B cell (primary cell): ENCODE results near the gene STXBP4. TPM values are rescaled to one million over a fixed set of nuclear protein-coding genes. Genes with fewer than 3 reads are reported as not detected.

ENCODE experiments used
- ATAC-seq: fragments of 200-7000 bp; cut with Tn5 transposase; one replicate; pipeline ENCODE4 v1.10.0; 2021; ENCODE audit warnings: low read depth, mild to moderate bottlenecking, moderate number of reproducible peaks, moderate library complexity
- CTCF ChIA-PET: fragments of 350-600 bp; sonication (Branson Sonifier 250); formaldehyde crosslinking; loops from one replicate; lab custom pipeline; 2021; ENCODE audit warnings: antibody characterized with exemption, inconsistent platforms; lab: Charles Lee
- POLR2A ChIA-PET: fragments of 350-600 bp; sonication (Branson Sonifier 250); formaldehyde crosslinking; loops from one replicate; lab custom pipeline; 2021; ENCODE audit warnings: antibody characterized with exemption; lab: Charles Lee
- DNase-seq: peaks from one replicate; pipeline ENCODE4 v3.0.0; 2013
- H2AFZ ChIP-seq: 2 replicates; pipeline ENCODE4 v1.6.1; 2012; ENCODE audit warnings: mild to moderate bottlenecking, low read depth, low read length; ENCODE audit not compliant: insufficient read depth, poor library complexity, severe bottlenecking
- H3K27ac ChIP-seq, 2 donors: 1 replicate in 1 of 2; 2 replicates in 1 of 2; pipeline ENCODE4 v1.5.1; 2012 to 2013; ENCODE audit warnings: low read length in 2 of 2, mild to moderate bottlenecking in 2 of 2, moderate library complexity in 1 of 2
- H3K27me3 ChIP-seq, 4 experiments: fragments of 200-600 bp in 1 of 4; sonication (generic) in 1 of 4; replicated peaks in 1 of 4; 1 replicate in 2 of 4; 2 replicates in 2 of 4; pipeline versions ENCODE4 v1.6.1 to v1.7.0; 2013 to 2016; ENCODE audit warnings: low read length in 3 of 4, mild to moderate bottlenecking in 2 of 4, mixed read lengths in 1 of 4, moderate library complexity in 1 of 4; ENCODE audit not compliant: insufficient read depth in 4 of 4, control insufficient read depth in 3 of 4; ENCODE audit errors: control extremely low read depth in 1 of 4
- H3K36me3 ChIP-seq, 2 experiments: replicated peaks in 1 of 2; 1 replicate in 1 of 2; 2 replicates in 1 of 2; pipeline versions ENCODE4 v1.6.1 to v1.7.1; 2013; ENCODE audit warnings: low read length in 1 of 2; ENCODE audit not compliant: insufficient read depth in 2 of 2, control insufficient read depth in 1 of 2; ENCODE audit errors: control extremely low read depth in 1 of 2, extremely low read depth in 1 of 2
- H3K4me1 ChIP-seq, 2 donors: fragments of 200-600 bp in 1 of 2; sonication (generic) in 1 of 2; 1 replicate in 1 of 2; 2 replicates in 1 of 2; pipeline versions ENCODE4 v1.5.1 to v1.6.1; 2013 to 2017; ENCODE audit warnings: low read length in 2 of 2; ENCODE audit not compliant: control insufficient read depth in 2 of 2, insufficient read depth in 2 of 2
- H3K4me2 ChIP-seq: replicated peaks from 2 replicates; pipeline ENCODE3; 2012; ENCODE audit warnings: mild to moderate bottlenecking, low read depth, low read length; ENCODE audit not compliant: poor library complexity, severe bottlenecking
- H3K4me3 ChIP-seq, 5 experiments: fragments of 200-600 bp in 1 of 5; sonication (generic) in 1 of 5; 1 replicate in 3 of 5; 2 replicates in 2 of 5; pipeline versions ENCODE4 v1.5.1 to v1.7.0; 2011 to 2016; ENCODE audit warnings: low read length in 4 of 5, mild to moderate bottlenecking in 4 of 5, low read depth in 2 of 5, control low read depth in 1 of 5, moderate library complexity in 1 of 5; ENCODE audit not compliant: insufficient read depth in 1 of 5; ENCODE audit errors: control extremely low read depth in 1 of 5, extremely low read depth in 1 of 5
- H3K79me2 ChIP-seq: fragments of 200-600 bp; sonication (generic); one replicate; pipeline ENCODE4 v1.6.0; 2016; ENCODE audit warnings: low read length; ENCODE audit not compliant: control insufficient read depth, insufficient read depth
- H3K9ac ChIP-seq: fragments of 200-600 bp; sonication (generic); 2 replicates; pipeline ENCODE4 v1.6.1; 2017; ENCODE audit warnings: mild to moderate bottlenecking, low read length, moderate library complexity
- H3K9me3 ChIP-seq, 3 donors: one replicate each; pipeline versions ENCODE4 v1.6.1 to v1.7.1; 2013; ENCODE audit warnings: low read length in 2 of 3; ENCODE audit not compliant: control insufficient read depth in 2 of 3, insufficient read depth in 1 of 3; ENCODE audit errors: control extremely low read depth in 1 of 3
- H4K20me1 ChIP-seq: 2 replicates; pipeline ENCODE4 v1.6.0; 2012; ENCODE audit warnings: mild to moderate bottlenecking, low read length; ENCODE audit not compliant: insufficient read depth, control insufficient read depth, poor library complexity, severe bottlenecking
- H3K27ac Mint-ChIP-seq: one replicate; pipeline ENCODE4 v1.8.0; 2021; ENCODE audit warnings: mixed read lengths
- H3K27me3 Mint-ChIP-seq: one replicate; pipeline ENCODE4 v1.8.0; 2021; ENCODE audit warnings: mixed read lengths
- H3K4me1 Mint-ChIP-seq: one replicate; pipeline ENCODE4 v1.8.0; 2021; ENCODE audit warnings: mixed read lengths
- H3K4me3 Mint-ChIP-seq: one replicate; pipeline ENCODE4 v1.8.0; 2021; ENCODE audit warnings: mixed read lengths
- H3K9me3 Mint-ChIP-seq: one replicate; pipeline ENCODE4 v1.8.0; 2022; ENCODE audit warnings: mixed read lengths; ENCODE audit not compliant: insufficient read depth
- CTCF ChIP-seq: fragments of 200-600 bp; IDR thresholded peaks from one replicate; pipeline ENCODE4 v1.8.0; 2022; ENCODE audit warnings: antibody characterized with exemption, mild to moderate bottlenecking
- EZH2 ChIP-seq: IDR thresholded peaks from 2 replicates; pipeline ENCODE4 v1.6.1; 2012; ENCODE audit warnings: borderline replicate concordance, low read depth, mild to moderate bottlenecking, moderate library complexity, low read length; ENCODE audit not compliant: insufficient read depth, poor library complexity, severe bottlenecking
- WGBS: methylation state at CpG from one replicate; pipeline ENCODE4 v1.1.5; 2013; ENCODE audit warnings: missing lambda C conversion rate; ENCODE audit not compliant: insufficient coverage; 5-methylcytosine and 5-hydroxymethylcytosine counted together
- intact Hi-C: fragments of 100-400 bp; cut with micrococcal nuclease; formaldehyde crosslinking; loops from one replicate; pipeline ENCODE4 v1.10.0; 2022
- polyA minus RNA-seq: library from RNA; depleted of rRNA, polyadenylated mRNA; stranded (reverse); fragments of >200 nt; gene quantifications from 2 replicates; pipeline ENCODE4 v1.2.3, GENCODE V29; 2012
- polyA plus RNA-seq: library from polyadenylated mRNA; depleted of rRNA; stranded (reverse); fragments of >200 nt; gene quantifications from 2 replicates; pipeline ENCODE4 v1.2.3, GENCODE V29; 2012
- total RNA-seq, 2 donors: library from RNA; stranded (reverse); fragments of 120-200 nt in 1 of 2; gene quantifications; 1 replicate in 1 of 2; 2 replicates in 1 of 2; pipeline versions ENCODE4 v1.2.3 to v1.2.4, GENCODE V29; 2013 to 2022

The STXBP4 gene, protein sequence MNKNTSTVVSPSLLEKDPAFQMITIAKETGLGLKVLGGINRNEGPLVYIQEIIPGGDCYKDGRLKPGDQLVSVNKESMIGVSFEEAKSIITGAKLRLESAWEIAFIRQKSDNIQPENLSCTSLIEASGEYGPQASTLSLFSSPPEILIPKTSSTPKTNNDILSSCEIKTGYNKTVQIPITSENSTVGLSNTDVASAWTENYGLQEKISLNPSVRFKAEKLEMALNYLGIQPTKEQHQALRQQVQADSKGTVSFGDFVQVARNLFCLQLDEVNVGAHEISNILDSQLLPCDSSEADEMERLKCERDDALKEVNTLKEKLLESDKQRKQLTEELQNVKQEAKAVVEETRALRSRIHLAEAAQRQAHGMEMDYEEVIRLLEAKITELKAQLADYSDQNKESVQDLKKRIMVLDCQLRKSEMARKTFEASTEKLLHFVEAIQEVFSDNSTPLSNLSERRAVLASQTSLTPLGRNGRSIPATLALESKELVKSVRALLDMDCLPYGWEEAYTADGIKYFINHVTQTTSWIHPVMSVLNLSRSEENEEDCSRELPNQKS
- total RNA-seq (11.4 and 12.3 TPM in 2 replicates), polyA plus RNA-seq (1.2 and 1.3 TPM in 2 replicates), polyA minus RNA-seq (1.7 and 2.8 TPM in 2 replicates)
- 7.3 TPM for total RNA-seq (2013)

DNA sequence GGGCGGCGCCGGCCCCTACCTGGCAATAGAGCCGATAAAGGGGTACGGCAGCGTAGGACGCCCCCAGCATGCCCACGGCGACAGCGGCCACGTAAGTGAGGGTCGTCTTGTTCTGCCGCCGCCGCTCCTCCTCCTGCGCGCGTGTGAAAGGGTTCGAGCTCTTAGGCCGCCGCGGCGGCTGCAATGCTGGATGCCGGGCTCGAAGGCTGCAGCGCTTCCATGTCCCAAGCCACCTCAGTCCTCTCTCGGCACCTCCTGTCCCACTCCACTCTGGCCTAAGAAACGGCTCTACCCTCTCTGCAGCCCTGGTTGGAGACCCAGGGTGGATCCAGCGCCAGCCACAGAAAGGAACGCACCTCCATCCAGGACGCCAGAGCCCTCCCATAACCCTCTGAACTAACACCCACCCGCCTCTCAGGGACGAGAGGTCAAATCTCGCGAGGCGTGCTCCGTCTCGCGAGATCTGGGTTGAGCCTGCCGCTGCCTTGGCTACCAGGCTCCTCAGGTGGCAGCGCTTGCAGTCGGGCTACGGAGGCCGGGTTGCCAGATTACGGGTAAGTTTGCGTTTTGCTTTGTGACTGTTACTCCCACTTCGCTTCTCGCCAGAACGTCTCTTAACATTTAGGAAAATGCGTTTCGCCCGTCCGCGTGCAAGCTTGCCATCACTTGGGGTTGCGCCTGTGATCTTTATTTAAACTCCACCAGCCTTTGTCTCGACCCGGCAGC, at the start of gene STXBP4, which contains the start of gene COX11:
TSS of gene STXBP4 (plus strand) at position 504 of the 726 bp plus-strand sequence. CDS start 17,455 bp downstream, outside the sequence.
TSS of gene COX11 (minus strand) at position 393 of the 726 bp plus-strand sequence. CDS start at position 385, 8 bp downstream.
- ATAC-seq (peak; percentile 96), DNase-seq (peak; percentile 98)
- Histone ChIP-seq H3K4me3 (peak within 1 kb of the TSS; percentile 69 to 96 (median 91)), H3K79me2 (peaks cover 24% of the 10 kb centered on the region), H3K4me2 (peak within 1 kb of the TSS; percentile 89), H3K9me3 (no peaks in the 10 kb centered on the region), H4K20me1 (peaks cover 5% of the 10 kb centered on the region), H3K27ac (peak within 1 kb of the TSS; percentile 47 to 80), H3K9ac (peak within 1 kb of the TSS; percentile 85), H3K27me3 (no peaks in the 10 kb centered on the region), H3K36me3 (peaks cover 6 to 9% of the 10 kb centered on the region in 2 experiments), H2AFZ (peak within 1 kb of the TSS; percentile 98), H3K4me1 (peaks cover 8 to 21% of the 10 kb centered on the region in 2 donors)
- WGBS = under 1% methylated on average over 57 of the region's 57 CpGs
- Mint-ChIP-seq H3K27ac (no peak within 1 kb of the TSS), H3K4me3 (no peak within 1 kb of the TSS), H3K27me3 (no peaks in the 10 kb centered on the region), H3K9me3 (no peaks in the 10 kb centered on the region), H3K4me1 (peaks cover 26% of the 10 kb centered on the region)
- intact Hi-C loops = loop anchor here (1.0 to 10.0 kb wide), 3 partner anchors 296 to 783 kb away; partner anchors contain the start of genes HLF and PCTP
- TF ChIP-seq EZH2 (no peak), CTCF (peak; percentile 12)
- POLR2A ChIA-PET = no interaction called here
- CTCF ChIA-PET = interaction anchor here (2.7 kb wide), 1 partner anchor 25 kb away, joined by 9 read pairs; no protein-coding TSS in a partner anchor
